ENCODE results near the gene ZDHHC14. TPM values are rescaled to one million over a fixed set of nuclear protein-coding genes. Genes with fewer than 3 reads are reported as not detected.

ZDHHC14 gene
- total and polyA plus RNA-seq, 2 of the 8 experiments (the other 6 are each of a cell fraction or from before 2014, with no cell fraction given), result 2.9 to 5.3 TPM

DNA sequence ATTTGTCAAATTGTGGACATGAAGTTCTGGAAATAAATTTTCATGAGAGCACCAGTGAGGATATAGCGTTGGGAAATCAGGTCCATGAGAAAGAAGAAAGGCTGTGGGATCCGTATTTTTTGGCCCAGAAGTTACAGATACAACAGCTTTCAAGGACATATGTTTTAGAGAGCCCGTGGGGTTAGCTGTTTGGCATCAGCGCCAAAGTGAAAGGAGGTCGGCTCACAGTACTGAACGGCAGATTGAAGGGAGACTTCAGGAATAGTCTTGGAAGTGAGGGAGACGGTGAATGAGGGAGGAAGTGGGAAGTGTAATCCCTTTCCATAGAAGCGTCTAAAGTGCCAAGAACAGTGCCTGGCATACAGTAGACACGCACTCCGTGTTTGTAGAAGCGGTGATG, 31.8 kb downstream of the ZDHHC14 start:
- H3K4me1 ChIP-seq (replicated peaks in 1 of 4; ENCODE audit: control insufficient read depth in 3 of 4, insufficient read depth in 4 of 4, low read length in 3 of 4), result no peaks in the 10 kb centered on the region
- no peak overlapping the region for H3K4me3 ChIP-seq (ENCODE audit: extremely low read depth in 1 of 4, insufficient read depth in 2 of 4, low read depth in 3 of 4, low read length in 4 of 4)
- no peaks in the 10 kb centered on the region for H3K9me3 ChIP-seq (ENCODE audit: insufficient read depth in 2 of 2, low read depth in 1 of 2, low read length in 1 of 2)
- H3K36me3 ChIP-seq (ENCODE audit: control insufficient read depth in 2 of 4, insufficient read depth in 4 of 4, low read length in 3 of 4), result no peaks in the 10 kb centered on the region
- H2BK15ac ChIP-seq (ENCODE audit: low read length), result 0 out of 2 replicates have a peak overlapping the region, but pooled peaks have one; percentile 8
- H3K56ac ChIP-seq (replicated peaks; ENCODE audit: insufficient read length, low read depth, low read length), result no peak overlapping the region
- H3K18ac ChIP-seq (ENCODE audit: extremely low read depth, low read length), result no peak overlapping the region
- H2BK20ac ChIP-seq (ENCODE audit: low read length), result no peak overlapping the region
- H3K4me2 ChIP-seq (ENCODE audit: insufficient read depth in 1 of 2, low read depth in 2 of 2, low read length in 2 of 2), result no peak overlapping the region
- FAIRE-seq (no peak), DNase-seq (ENCODE audit: low read depth in 1 of 2, low spot score in 2 of 2) (no peak)
- H2AFZ ChIP-seq (ENCODE audit: low read length), result no peak overlapping the region
- POLR2A ChIA-PET (ENCODE audit: partially characterized antibody), result no interaction called here
- H4K8ac ChIP-seq (ENCODE audit: extremely low read depth, insufficient read depth, low read length), result no peak overlapping the region
- H2BK120ac ChIP-seq (replicated peaks; ENCODE audit: low read depth, low read length), result no peak overlapping the region
- no peaks in the 10 kb centered on the region for H3K27me3 ChIP-seq (replicated peaks in 1 of 4; ENCODE audit: control insufficient read depth in 3 of 4, extremely low read depth in 1 of 4, insufficient read depth in 3 of 4, low read length in 3 of 4)
- H2AK5ac ChIP-seq (ENCODE audit: low read depth, low read length), result no peak overlapping the region
- H2BK12ac ChIP-seq (ENCODE audit: low read depth, low read length), result no peak overlapping the region
- no peak overlapping the region for H3K27ac ChIP-seq (ENCODE audit: low read depth, low read length)
- H3K23ac ChIP-seq (ENCODE audit: insufficient read length), result no peak overlapping the region
- H3K9ac ChIP-seq (replicated peaks in 1 of 4; ENCODE audit: extremely low read depth in 1 of 4, low read depth in 3 of 4, low read length in 3 of 4), result no peak overlapping the region
- no peaks in the 10 kb centered on the region for H3K79me2 ChIP-seq (ENCODE audit: control insufficient read depth in 1 of 2, insufficient read depth in 2 of 2, low read length in 2 of 2)
- H3K79me1 ChIP-seq (ENCODE audit: low read depth, low read length), result no peaks in the 10 kb centered on the region; the same call in 1 of the 2 replicates
- no peak overlapping the region for H2BK5ac ChIP-seq (ENCODE audit: low read depth, low read length)
- H4K5ac ChIP-seq (ENCODE audit: insufficient read length, low read depth, low read length), result no peak overlapping the region
- no peaks in the 10 kb centered on the region for H3K23me2 ChIP-seq (ENCODE audit: low read depth, low read length)
- no peak overlapping the region for H4K91ac ChIP-seq (replicated peaks; ENCODE audit: insufficient read length, low read length)
- H4K20me1 ChIP-seq (replicated peaks in 1 of 2; ENCODE audit: control insufficient read depth in 1 of 2, insufficient read depth in 2 of 2, low read length in 2 of 2), result no peaks in the 10 kb centered on the region
- no peak overlapping the region for H3K4ac ChIP-seq (replicated peaks; ENCODE audit: insufficient read length, low read depth, low read length)
- 91% methylated on average over 11 of the region's 11 CpGs; no CpG with 5 or more reads in 1 of the 2 experiments for WGBS, 2 experiments (ENCODE audit: extremely low coverage in 1 of 2, insufficient coverage in 1 of 2, insufficient read length in 1 of 2, insufficient replicate concordance in 2 of 2, low coverage in 1 of 2, low lambda C conversion rate in 2 of 2, missing lambda C conversion rate in 1 of 2)
- H3K14ac ChIP-seq (ENCODE audit: insufficient read length), result no peak overlapping the region
- CTCF ChIA-PET (ENCODE audit: partially characterized antibody), result interaction anchor here (0.6 to 1.3 kb wide), 5 partner anchors 9 to 49 kb away, joined by 3 to 5 read pairs (median 3); no protein-coding TSS in a partner anchor
- TF ChIP-seq CBX5 (IDR thresholded peaks at IDR 0.05; ENCODE audit: low read depth, low read length) (no peak), ZNF274 (IDR thresholded peaks at IDR 0.05; ENCODE audit: borderline replicate concordance, extremely low read depth, low read length) (no peak), TCF12 (IDR thresholded peaks at IDR 0.05; ENCODE audit: low read depth, low read length) (no peak), SIRT6 (IDR thresholded peaks at IDR 0.05; ENCODE audit: low read length) (no peak), KDM1A (IDR thresholded peaks at IDR 0.05; ENCODE audit: borderline replicate concordance, low read length) (no peak), GTF2F1 (IDR thresholded peaks at IDR 0.05; ENCODE audit: borderline replicate concordance, low read depth, low read length) (no peak)
- TF ChIP-seq, protein P1, sequence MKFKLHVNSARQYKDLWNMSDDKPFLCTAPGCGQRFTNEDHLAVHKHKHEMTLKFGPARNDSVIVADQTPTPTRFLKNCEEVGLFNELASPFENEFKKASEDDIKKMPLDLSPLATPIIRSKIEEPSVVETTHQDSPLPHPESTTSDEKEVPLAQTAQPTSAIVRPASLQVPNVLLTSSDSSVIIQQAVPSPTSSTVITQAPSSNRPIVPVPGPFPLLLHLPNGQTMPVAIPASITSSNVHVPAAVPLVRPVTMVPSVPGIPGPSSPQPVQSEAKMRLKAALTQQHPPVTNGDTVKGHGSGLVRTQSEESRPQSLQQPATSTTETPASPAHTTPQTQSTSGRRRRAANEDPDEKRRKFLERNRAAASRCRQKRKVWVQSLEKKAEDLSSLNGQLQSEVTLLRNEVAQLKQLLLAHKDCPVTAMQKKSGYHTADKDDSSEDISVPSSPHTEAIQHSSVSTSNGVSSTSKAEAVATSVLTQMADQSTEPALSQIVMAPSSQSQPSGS (IDR thresholded peaks at IDR 0.05; ENCODE audit: low read length), result no peak
